HG03066 (cell line): ENCODE results near the gene TRIM17.

ENCODE experiments used
- ATAC-seq: cut with Tn5 transposase; IDR thresholded peaks from one replicate; pipeline ENCODE4 v1.9.1; 2021; ENCODE audit warnings: low read depth; ENCODE audit not compliant: unreplicated experiment

TRIM17 gene

GRCh38 chr1:228405200-228405978, 11.3 kb downstream of the TRIM17 start:
- ATAC-seq: no peak

- ATAC-seq: no peak
These were observed 12.4 kb downstream of the TRIM17 start for GRCh38 chr1:228404107-228404720.

DNA sequence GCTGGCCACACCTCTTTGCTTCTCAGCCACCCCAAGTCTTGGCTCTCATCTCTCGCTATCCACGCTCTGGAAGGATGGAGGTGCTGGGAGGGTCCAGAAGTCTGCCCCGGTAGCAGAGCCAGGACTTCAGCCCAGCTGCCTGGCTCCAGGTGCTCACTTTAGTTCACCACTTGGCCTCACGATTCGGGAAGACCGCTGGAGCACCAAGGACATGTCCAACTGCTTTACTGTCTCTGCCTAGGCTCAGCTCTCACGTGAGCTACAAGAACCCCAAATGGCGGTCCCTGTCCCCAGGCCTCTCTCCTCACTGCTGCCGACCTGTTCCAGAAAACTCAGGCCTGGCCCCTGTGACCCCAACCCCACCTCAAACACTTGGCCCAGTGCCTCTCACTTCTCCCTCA, 13.4 kb downstream of the TRIM17 start:
- no peak for ATAC-seq

- ATAC-seq: no peak
These were observed 14.0 kb downstream of the TRIM17 start for GRCh38 chr1:228402641-228403025.

- no peak for ATAC-seq
These were observed 14.7 kb downstream of the TRIM17 start for GRCh38 chr1:228401782-228402640.

GRCh38 chr1:228400692-228401454, 15.8 kb downstream of the TRIM17 start:
- ATAC-seq: no peak

DNA sequence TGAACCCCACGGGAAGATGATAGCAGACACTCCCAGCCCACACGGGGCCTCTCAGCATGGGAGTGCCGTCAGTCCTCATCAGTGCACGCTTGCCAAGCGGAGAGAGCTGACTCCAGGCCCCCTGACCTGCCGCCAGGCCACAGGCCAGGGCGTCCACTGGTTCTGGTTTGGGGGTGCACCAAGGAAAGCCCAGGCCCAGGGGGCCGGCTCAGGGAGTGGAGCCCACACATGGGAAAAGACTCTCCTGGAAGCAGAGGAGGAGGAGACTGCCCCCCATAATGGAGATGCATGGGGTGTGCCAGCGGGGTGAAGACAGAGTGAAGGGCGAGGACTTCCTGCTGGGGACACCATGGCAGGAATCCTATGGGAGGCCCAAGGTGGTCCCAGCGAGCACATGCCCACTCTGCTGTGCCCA, 16.4 kb downstream of the TRIM17 start:
- ATAC-seq: no peak

GRCh38 chr1:228399531-228400236, 17.0 kb downstream of the TRIM17 start:
- no peak for ATAC-seq

DNA sequence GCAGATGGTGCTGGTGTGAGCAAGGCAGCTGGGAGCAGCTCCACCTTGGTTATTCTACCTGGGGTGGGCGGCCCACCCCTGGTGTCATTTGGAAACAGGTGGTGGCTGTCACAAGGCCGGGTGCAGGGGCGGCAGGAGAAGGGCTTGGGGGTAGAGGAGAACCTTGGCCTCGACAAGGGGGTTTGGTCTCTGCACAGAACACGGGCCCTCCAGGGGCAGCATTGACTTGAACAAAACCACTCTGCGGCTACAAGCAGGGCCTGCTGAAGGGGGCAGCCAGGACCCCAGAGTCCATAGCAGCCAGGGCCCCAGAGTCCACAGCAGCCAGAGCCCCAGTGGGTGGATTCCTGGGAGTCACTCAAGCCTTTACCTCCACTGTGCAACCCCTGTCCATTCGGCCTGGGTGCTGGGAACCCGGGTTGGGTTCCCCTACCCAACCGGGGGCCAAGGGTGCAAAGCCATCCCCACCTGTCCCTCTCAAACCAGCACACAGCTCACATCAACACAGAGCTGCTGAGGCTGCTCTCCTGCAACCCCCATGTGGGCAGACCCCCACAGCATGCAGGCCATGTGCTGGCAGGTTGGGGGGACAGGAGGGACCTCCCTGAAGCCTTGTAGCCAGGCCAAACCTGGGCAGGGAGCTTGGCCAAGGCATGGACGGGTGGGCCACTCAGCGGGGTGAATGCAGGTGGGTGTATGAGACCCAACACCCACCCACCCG, 17.8 kb downstream of the TRIM17 start:
- ATAC-seq: no peak

- no peak for ATAC-seq
These were observed 18.7 kb downstream of the TRIM17 start for GRCh38 chr1:228397966-228398365.

- ATAC-seq: no peak
These were observed 19.6 kb downstream of the TRIM17 start for GRCh38 chr1:228396770-228397662.

- ATAC-seq: no peak
These were observed 21.9 kb downstream of the TRIM17 start for GRCh38 chr1:228394571-228395394.

DNA sequence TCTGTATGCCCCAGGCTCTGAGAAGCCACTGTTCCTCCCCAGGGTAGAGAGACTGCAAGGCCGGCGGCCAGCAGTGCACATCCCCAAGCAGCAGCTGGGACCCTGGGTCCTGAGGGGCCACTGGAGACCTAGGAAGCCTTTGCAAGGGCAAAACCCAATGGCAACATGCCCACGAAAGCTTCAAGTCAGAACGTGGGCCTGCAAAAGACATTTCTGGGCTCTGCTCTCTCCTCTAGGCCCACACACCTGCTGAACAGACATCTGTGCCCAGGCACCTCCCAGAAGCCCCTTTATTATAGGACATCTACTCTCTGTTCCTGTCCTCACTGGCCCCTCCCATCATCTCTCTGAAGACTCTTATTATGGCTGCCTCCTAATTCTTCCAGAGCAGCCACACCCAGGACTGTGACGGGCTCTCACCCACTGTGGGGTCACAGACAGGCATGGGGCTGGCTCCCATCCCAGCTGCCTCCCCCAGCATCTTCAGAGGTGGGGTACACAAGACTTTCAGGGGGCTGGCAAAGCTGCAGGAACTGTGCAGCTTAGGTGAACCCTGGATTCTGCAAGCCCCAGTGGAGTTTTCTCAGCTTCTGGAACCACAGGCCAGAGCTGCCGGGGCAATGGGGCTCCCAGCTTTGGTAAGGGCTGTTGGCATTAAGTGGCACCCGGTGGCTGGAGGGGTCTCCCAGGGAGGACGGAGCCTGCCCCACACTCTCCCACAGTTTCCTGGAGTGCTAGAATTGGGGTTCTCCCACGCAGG, 22.7 kb downstream of the TRIM17 start:
- no peak for ATAC-seq

GRCh38 chr1:228393268-228393701, 23.4 kb downstream of the TRIM17 start:
- ATAC-seq: no peak

DNA sequence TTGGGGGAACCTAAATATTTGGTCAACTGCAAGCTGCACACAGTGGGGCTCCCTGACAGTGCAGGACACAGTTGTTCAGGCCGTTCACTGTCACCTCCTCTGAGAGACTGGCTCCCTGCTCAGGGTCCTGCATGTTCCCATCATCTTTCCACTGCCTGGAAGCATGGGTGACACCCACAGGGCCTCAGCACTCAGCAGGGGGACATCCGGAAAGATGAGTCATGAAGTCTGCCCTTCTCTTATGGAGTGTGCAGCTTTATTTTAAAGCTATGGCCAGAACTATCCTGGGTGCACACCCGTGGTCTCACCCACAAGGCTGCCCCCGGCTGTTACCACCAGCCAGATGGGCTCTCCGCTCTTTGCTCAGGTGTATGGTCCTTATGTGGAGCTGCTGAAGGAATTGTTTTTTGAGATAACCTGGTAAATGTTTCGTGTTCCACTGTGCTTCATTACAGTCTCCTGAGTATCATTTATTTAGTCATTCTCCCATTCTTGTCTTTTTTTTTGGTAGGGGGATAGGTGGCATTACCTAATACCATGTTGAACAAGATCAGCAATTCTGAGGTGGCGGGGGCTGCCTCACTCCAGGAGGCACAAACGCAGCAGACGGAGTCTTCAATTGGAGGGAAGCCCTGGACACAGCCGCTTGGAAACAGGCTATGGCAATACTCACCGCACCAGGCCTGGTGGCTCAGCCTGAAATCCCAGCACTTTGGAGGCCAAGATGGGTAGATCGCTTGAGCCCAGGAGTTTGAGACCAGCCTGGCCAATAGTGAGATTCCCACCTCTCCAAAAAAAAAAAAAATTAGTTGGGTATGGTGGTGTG, 24.3 kb downstream of the TRIM17 start:
- ATAC-seq: no peak
